Amygdala (tissue), 56 donors: ENCODE measurements around the gene ANKRD24.
A peak's percentile ranks its signal among the peaks of the same experiment; 100 is the strongest.
"Not testable (repeated sequence)": the region's sequence is repeated elsewhere in the genome, so short reads cannot be mapped to it uniquely, and the experiment has no call there.

ENCODE experiments used
- DNase-seq, 56 donors: peaks; one replicate each; lab custom pipeline; 2025; lab: John Stamatoyannopoulos, UW

ANKRD24 gene

DNA sequence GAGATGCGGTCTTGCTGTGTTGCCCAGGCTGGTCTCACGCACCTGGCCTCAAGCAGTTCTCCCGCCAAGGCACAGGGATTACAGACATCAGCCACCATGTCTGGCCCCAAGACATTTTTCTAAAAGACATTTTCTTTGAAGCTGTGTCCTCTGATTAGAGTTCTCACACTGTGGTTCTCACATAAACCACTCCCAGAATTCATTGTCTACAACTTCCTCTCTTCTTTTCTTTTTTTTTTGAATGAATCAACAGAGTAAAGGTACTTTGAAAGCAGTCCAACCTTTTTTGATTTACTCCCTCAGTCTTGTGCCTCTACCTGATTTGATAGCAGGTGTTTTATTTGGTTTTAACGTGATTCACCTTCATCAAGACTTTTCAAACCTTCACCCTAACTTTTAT, 82.3 kb downstream of the ANKRD24 start:
- no peak for DNase-seq

DNA sequence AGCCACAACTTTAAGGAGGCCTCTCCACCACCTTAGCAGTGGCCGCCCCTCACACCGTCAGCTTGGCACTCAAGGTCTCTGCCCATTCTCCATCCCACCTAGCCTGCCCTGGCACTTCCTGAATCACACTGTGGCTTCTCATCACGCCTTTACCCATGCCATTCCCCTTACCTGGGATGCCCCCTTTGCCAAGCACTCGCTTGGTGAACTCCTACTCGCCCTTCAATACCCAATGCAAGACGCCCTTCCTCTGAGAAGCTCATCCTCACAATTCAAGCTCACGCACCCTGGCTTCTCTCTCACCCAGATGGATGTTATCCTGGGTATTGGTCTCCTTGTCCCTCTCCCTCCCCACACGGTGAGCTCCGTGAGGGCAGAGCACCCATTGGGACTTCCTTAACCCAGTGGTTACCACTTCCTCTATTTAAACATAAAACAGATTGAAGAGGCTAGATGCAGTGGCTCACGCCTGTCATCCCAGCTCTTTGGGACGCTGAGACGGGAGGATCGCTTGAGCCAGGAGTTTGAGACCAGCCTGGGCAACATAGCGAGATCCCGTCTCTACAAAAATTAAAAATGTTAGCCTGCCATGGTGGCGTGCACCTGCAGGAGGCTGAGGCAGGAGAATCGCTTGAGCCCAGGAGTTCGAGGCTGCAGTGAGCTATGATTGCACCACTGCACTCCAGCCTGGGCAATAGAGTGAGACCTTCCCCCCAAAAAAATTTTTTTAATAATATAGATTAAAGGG, 83.9 kb downstream of the ANKRD24 start:
- DNase-seq, result no peak

DNA sequence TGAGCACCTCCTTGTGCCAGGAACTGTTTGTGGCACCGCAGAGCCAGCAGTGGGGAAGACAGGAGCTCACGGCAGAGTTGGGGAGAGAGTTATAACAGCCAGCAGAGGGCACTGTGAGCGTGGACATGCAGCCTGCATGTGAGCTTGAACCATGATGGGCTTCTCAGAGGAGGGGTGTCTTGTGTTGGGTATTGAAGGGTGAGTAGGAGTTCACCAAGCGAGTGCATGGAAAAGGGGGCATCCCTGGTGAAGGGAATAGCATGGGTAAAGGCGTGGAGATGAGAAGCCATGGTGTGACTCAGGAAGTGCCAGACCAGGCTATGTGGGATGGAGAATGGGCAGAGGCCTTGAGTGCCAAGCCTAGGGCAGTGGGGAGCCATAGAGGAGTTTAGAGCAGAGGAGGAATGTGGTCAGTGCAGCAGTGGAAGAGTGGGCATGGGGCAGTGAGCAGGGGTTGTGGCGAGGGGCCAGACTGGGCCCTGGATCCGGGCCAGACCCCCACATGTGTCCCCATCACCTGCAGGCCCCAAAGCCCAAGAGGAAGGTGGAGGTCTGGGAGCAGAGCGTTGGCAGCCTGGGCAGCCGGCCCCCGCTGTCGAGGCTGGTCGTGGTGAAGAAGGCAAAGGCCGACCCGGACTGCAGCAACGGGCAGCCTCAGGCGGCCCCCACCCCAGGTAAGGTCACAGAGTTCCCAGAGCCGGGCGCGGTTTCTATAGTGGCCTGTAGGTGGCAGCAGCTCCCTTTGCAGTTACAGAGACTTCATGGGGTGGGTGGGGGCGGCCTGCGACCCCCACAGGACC, 84.8 kb downstream of the ANKRD24 start:
- DNase-seq, result peak in 14 of 56 donors; percentile 2 to 49 (median 13)

DNA sequence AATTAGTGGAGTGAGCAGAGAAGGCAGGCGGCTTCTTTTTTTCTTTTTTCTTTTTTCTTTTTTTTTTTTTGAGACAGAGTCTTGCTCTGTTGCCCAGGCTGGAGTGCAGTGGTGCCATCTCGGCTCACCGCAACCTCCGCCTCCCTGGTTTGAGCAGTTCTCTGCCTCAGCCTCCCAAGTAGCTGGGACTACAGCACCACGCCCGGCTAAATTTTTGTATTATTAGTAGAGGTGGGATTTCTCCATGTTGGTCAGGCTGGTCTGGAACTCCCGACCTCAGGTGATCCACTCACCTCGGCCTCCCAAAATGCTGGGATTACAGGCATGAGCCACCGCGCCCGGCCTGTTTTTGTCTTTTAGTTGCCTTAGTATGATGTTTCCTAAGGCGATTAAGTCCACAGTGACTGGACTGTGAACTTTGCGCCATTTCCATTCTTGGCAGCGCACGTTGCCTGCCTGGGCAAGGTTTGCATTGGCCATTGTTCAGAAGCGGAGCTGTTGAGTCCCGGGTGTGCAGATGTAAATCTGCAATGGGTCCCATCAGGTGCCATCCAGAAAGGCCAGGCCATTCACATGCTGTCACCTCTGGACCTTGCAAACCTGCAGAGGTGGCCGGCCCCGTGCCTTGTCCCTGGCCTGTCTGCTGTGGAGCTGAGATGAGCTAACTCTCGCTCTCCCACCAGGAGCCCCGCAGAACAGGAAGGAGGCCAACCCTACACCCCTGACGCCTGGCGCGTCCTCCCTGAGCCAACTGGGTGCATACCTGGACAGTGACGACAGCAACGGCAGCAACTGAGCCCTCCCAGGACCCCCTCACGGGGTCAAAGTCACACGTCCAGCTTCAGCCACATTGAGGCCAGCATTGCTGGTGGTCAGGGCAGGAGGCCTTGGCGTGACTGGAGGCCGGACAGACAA, 85.7 kb downstream of the ANKRD24 start:
- no peak for DNase-seq

DNA sequence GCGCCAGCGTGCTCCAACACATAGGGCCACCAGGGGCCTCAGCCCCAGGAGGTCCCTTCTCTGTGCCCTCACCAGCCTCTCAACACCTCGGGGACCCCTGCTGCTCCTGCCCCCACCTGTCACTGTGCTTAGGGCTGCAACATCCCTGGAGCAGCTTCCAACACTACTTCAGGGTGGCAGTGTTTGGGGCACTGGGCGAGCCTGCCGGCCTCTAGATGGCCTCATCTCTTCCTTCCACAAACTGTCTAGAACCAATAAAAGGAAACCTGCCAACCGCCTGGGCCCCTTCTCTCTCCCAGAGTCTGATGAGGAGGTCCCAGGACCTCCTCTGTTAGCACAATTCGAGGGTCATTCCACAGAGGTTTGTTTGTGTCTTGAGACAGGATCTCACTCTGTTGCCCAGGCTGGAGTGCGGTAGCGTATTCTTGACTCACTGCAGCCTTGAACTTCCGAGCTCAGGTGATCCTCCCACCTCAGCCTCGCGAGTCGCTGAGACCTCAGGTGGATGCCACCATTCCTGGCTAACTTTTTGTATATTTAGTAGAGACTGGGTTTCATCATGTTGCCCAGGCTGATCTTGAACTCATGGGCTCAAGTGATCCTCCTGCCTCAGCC, 86.4 kb downstream of the ANKRD24 start:
- DNase-seq, result no peak

DNA sequence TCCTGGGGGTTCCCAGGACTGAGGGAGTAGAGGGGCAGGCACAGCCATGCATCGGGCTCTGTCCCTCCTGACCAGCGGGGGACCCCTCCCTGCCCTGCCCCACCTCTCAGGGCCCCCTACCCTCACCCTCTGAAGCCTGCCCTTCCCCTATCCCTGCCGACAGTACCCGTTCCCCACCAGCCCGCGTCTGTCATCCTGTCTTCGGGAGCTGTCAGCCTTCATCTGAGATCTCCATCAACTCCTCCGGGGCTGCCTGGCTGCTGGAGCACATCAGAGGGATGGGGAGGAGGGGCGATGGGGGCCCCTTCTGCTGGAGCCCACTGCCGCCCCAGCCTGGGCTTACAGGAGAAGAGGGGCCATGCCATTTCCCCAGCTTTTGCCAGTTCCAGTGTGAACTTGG, 90.4 kb downstream of the ANKRD24 start:
- DNase-seq, result no peak

DNA sequence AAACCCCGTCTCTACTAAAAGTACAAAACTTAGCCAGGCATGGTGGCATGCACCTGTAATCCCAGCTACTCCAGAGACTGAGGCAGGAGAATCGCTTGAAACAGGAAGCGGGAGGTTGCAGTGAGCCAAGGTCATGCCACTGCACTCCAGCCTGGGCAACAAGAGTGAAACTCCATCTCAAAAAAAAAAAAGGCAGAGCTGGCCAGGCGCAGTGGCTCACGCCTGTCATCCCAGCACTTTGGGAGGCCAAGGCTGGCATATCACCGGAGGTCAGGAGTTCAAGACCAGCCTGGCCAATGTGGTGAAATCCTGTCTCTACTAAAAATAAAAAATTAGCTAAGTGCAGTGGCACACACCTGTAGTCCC, 91.8 kb downstream of the ANKRD24 start:
- not testable (repeated sequence) for DNase-seq
